Panc1 (cell line): ENCODE results near the gene CRKL. TPM values are rescaled to one million over a fixed set of nuclear protein-coding genes. Genes with fewer than 3 reads are reported as not detected.

Source experiments
- ATAC-seq: fragments of 200-7000 bp; cut with Tn5 transposase; 2 replicates; pipeline ENCODE4 v1.9.1; 2020; ENCODE audit warnings: mild to moderate bottlenecking, moderate library complexity
- BruUV-seq: library from RNA; stranded (reverse); fragments of 400-500 nt; replicated peaks from 2 replicates; lab custom pipeline; 2021; lab: Mats Ljungman, UMichigan
- CTCF ChIA-PET: fragments of 300-600 bp; sonication (Branson Sonifier 250); formaldehyde crosslinking; loops from one replicate; lab custom pipeline; 2022; ENCODE audit warnings: antibody characterized with exemption; lab: Charles Lee
- POLR2A ChIA-PET: fragments of 300-600 bp; sonication (Branson Sonifier 250); formaldehyde crosslinking; loops from one replicate; lab custom pipeline; 2022; ENCODE audit warnings: antibody characterized with exemption; lab: Charles Lee
- DNase-seq: peaks from one replicate; pipeline ENCODE4 v3.0.0-alpha.2; 2010; ENCODE audit warnings: low read depth, low spot score
- H3K27ac ChIP-seq: 2 replicates; pipeline ENCODE4 v1.5.1; 2011; ENCODE audit warnings: mild to moderate bottlenecking, low read length, inconsistent platforms
- H3K27me3 ChIP-seq: fragments of 200-500 bp; sonication (Bioruptor generic); 2 replicates; pipeline ENCODE4 v1.6.0; 2014; ENCODE audit warnings: low read length, inconsistent platforms; ENCODE audit not compliant: control insufficient read depth, insufficient read depth
- H3K36me3 ChIP-seq: fragments of 200-500 bp; sonication (Bioruptor generic); 2 replicates; pipeline ENCODE4 v1.5.1; 2014; ENCODE audit warnings: inconsistent platforms, mild to moderate bottlenecking, low read length, moderate library complexity; ENCODE audit not compliant: control insufficient read depth, insufficient read depth
- H3K4me1 ChIP-seq: 2 replicates; pipeline ENCODE4 v1.5.1; 2011; ENCODE audit warnings: inconsistent platforms, mild to moderate bottlenecking, low read length, moderate library complexity; ENCODE audit not compliant: control insufficient read depth, insufficient read depth
- H3K4me3 ChIP-seq, 2 experiments: 2 replicates each; pipeline ENCODE4 v1.5.1; 2011 to 2012; ENCODE audit warnings: low read depth in 2 of 2, low read length in 2 of 2, mild to moderate bottlenecking in 2 of 2, inconsistent platforms in 1 of 2, moderate library complexity in 1 of 2
- H3K9me3 ChIP-seq: fragments of 200-500 bp; sonication (Bioruptor generic); 2 replicates; pipeline ENCODE4 v1.5.1; 2014; ENCODE audit warnings: low read depth, mild to moderate bottlenecking, inconsistent platforms, low read length, moderate library complexity; ENCODE audit not compliant: control insufficient read depth, insufficient read depth
- CTCF ChIP-seq: fragments of 450-650 bp; IDR thresholded peaks from 2 replicates; pipeline ENCODE4 v1.5.1; 2017; ENCODE audit warnings: mild to moderate bottlenecking
- POLR2AphosphoS5 ChIP-seq: IDR thresholded peaks from 2 replicates; pipeline ENCODE4 v1.6.1; 2012; ENCODE audit warnings: mild to moderate bottlenecking, low read depth, low read length, moderate library complexity
- REST ChIP-seq, 2 experiments: IDR thresholded peaks; 2 replicates each; pipeline ENCODE4 v1.6.1; 2011 to 2012; ENCODE audit warnings: low read depth in 2 of 2, control low read depth in 1 of 2, low read length in 1 of 2, mild to moderate bottlenecking in 1 of 2, moderate library complexity in 1 of 2; ENCODE audit not compliant: insufficient read depth in 1 of 2
- SIN3A ChIP-seq: IDR thresholded peaks from 2 replicates; pipeline ENCODE4 v1.6.1; 2012; ENCODE audit warnings: low read depth, mild to moderate bottlenecking, low read length, moderate library complexity, borderline replicate concordance; ENCODE audit not compliant: insufficient read depth
- TCF7L2 ChIP-seq: IDR thresholded peaks from 2 replicates; pipeline ENCODE4 v1.6.1; 2011; ENCODE audit warnings: mild to moderate bottlenecking, low read depth, low read length, inconsistent platforms
- in situ Hi-C: cut with HindIII; loops from 2 replicates; pipeline ENCODE4 v1.10.0; 2016; ENCODE audit warnings: low sequenced_read_pairs, low pct_unique_long_range_greater_than_20kb
- intact Hi-C: fragments of 100-400 bp; cut with micrococcal nuclease; formaldehyde crosslinking; loops from one replicate; pipeline ENCODE4 v1.10.0; 2022; ENCODE audit not compliant: unreplicated experiment
- total RNA-seq: library from RNA; stranded (reverse); gene quantifications from one replicate; pipeline ENCODE4 v1.2.1, GENCODE V29; 2021; ENCODE audit not compliant: unreplicated experiment

Gene CRKL
- total RNA-seq, 1 experiment from 2014 or later, result 59.4 TPM

GRCh38 chr22:20977019-20977418, 59.8 kb downstream of the CRKL start:
- POLR2A ChIA-PET, result no interaction called here
- Histone ChIP-seq H3K36me3 (no peaks in the 10 kb centered on the region), H3K4me3 (no peak overlapping the region), H3K4me1 (0 out of 2 replicates have a peak, but pooled peaks cover 3% of the 10 kb centered on the region), H3K9me3 (no peaks in the 10 kb centered on the region), H3K27ac (no peak overlapping the region), H3K27me3 (no peaks in the 10 kb centered on the region)
- in situ Hi-C loops, result no loop called here
- TF ChIP-seq TCF7L2, result no peak
- no peak for TF ChIP-seq SIN3A
- no peak for TF ChIP-seq POLR2AphosphoS5
- BruUV-seq, result no TSS peak
- intact Hi-C loops, result no loop called here
- ATAC-seq (no peak), DNase-seq (no peak)
- CTCF ChIA-PET, result no interaction called here

- ChIA-PET CTCF (interaction anchor here (0.7 kb wide), 1 partner anchor 30 kb away, joined by 5 read pairs; no protein-coding TSS in a partner anchor), POLR2A (no interaction called here)
- no peaks in the 10 kb centered on the region for H3K9me3 ChIP-seq
- no peak for ATAC-seq
- H3K27me3 ChIP-seq, result no peaks in the 10 kb centered on the region
- H3K4me1 ChIP-seq, result 0 out of 2 replicates have a peak, but pooled peaks cover 3% of the 10 kb centered on the region
- H3K27ac ChIP-seq, result no peak overlapping the region
- no TSS peak for BruUV-seq
- no peaks in the 10 kb centered on the region; the same call in 1 of the 2 replicates for H3K36me3 ChIP-seq
- no peak overlapping the region for H3K4me3 ChIP-seq
- intact Hi-C loops, result no loop called here
- no peak for TF ChIP-seq CTCF
- no peak for TF ChIP-seq SIN3A
- TF ChIP-seq TCF7L2, result no peak
- TF ChIP-seq REST (IDR thresholded peaks at IDR 0.05; ENCODE audit: insufficient read depth in 1 of 2, low read depth in 2 of 2, low read length in 1 of 2), result no peak
- no peak for TF ChIP-seq POLR2AphosphoS5
- no peak for DNase-seq
- in situ Hi-C loops, result no loop called here
These were observed 60.4 kb downstream of the CRKL start for GRCh38 chr22:20977516-20978170.

GRCh38 chr22:20978419-20978818, 61.2 kb downstream of the CRKL start:
- DNase-seq (no peak), ATAC-seq (no peak)
- TF ChIP-seq POLR2AphosphoS5 (no peak), TCF7L2 (no peak), REST (IDR thresholded peaks at IDR 0.05; ENCODE audit: insufficient read depth in 1 of 2, low read depth in 2 of 2, low read length in 1 of 2) (no peak), SIN3A (no peak), CTCF (no peak)
- ChIA-PET CTCF (no interaction called here), POLR2A (no interaction called here)
- in situ Hi-C loops (no loop called here), intact Hi-C loops (no loop called here)
- BruUV-seq, result no TSS peak
- no peak overlapping the region for H3K27ac ChIP-seq
- no peak overlapping the region for H3K4me3 ChIP-seq
- H3K36me3 ChIP-seq, result no peaks in the 10 kb centered on the region; the same call in 1 of the 2 replicates
- H3K4me1 ChIP-seq, result 0 out of 2 replicates have a peak, but pooled peaks cover 3% of the 10 kb centered on the region
- H3K27me3 ChIP-seq, result no peaks in the 10 kb centered on the region
- no peaks in the 10 kb centered on the region for H3K9me3 ChIP-seq
